ES-I3 (cell line): ENCODE results near the gene DSCAM.
"Not testable (repeated sequence)": the region's sequence is repeated elsewhere in the genome, so short reads cannot be mapped to it uniquely, and the experiment has no call there.

ENCODE experiments used
- H3K36me3 ChIP-seq: 2 replicates; pipeline ENCODE4 v1.6.1; 2013; ENCODE audit warnings: mild to moderate bottlenecking, low read length, control low read depth, moderate library complexity; ENCODE audit not compliant: insufficient read depth
- H3K4me1 ChIP-seq: 2 replicates; pipeline ENCODE4 v1.6.1; 2013; ENCODE audit warnings: mild to moderate bottlenecking, control low read depth, low read length; ENCODE audit not compliant: insufficient read depth
- H3K9ac ChIP-seq: 2 replicates; pipeline ENCODE4 v1.6.1; 2013; ENCODE audit warnings: low read depth, mild to moderate bottlenecking, low read length, moderate library complexity
- H3K9me3 ChIP-seq: 2 replicates; pipeline ENCODE4 v1.6.1; 2013; ENCODE audit warnings: mild to moderate bottlenecking, low read length, moderate library complexity; ENCODE audit not compliant: control insufficient read depth, insufficient read depth

Gene DSCAM

GRCh38 chr21:40300300-40300699 lies 546.7 kb downstream of the DSCAM start:
- Histone ChIP-seq H3K36me3 (no peaks in the 10 kb centered on the region), H3K9ac (no peak overlapping the region), H3K9me3 (no peaks in the 10 kb centered on the region; the same call in 1 of the 2 replicates), H3K4me1 (no peaks in the 10 kb centered on the region)

DNA sequence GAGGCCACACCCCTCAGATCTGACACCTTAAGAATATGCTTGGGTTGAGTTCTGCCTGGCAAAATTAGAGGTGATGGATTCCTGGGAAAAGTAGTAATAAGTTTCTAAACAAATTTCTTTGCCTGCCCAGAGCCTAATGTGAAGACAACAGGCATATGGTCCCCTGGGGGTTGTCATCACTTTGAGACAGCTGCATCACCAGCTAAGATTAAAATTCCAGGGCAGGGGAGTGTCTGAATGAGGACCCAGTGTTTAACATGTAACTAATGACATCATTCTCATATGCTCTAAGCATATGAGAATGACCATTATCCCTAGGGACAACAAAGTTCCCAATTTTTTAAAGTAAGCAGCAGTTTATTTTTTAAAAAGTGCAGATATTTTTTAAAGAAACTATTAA lies 547.5 kb downstream of the DSCAM start:
- H3K4me1 ChIP-seq, result no peaks in the 10 kb centered on the region
- H3K9ac ChIP-seq, result no peak overlapping the region
- H3K36me3 ChIP-seq, result no peaks in the 10 kb centered on the region
- H3K9me3 ChIP-seq, result no peaks in the 10 kb centered on the region; the same call in 1 of the 2 replicates

DNA sequence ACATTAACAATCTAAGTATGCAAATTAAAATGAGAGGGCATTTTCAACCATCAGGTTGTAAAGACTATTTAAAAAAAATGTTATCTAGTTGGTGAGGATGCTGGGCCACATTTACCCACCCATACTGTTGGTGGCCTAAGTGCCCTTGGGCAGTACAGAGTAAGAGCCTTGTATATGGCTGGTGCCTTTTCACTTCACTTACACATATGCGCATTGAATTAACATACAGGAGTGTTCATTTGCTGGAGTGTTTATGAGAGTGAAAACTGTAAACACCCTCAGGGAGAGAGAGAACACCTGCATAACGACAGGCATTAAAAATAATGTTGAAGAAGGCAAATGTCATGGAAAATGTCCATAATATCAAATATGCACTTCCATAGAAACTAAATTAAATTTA lies 552.6 kb downstream of the DSCAM start:
- no peaks in the 10 kb centered on the region for H3K4me1 ChIP-seq
- H3K9ac ChIP-seq, result no peak overlapping the region
- H3K36me3 ChIP-seq, result no peaks in the 10 kb centered on the region
- no peaks in the 10 kb centered on the region for H3K9me3 ChIP-seq

- no peak overlapping the region for H3K9ac ChIP-seq
- no peaks in the 10 kb centered on the region for H3K4me1 ChIP-seq
- H3K9me3 ChIP-seq, result no peaks in the 10 kb centered on the region
- no peaks in the 10 kb centered on the region for H3K36me3 ChIP-seq
Measured at GRCh38 chr21:40291560-40291959, 555.4 kb downstream of the DSCAM start.

DNA sequence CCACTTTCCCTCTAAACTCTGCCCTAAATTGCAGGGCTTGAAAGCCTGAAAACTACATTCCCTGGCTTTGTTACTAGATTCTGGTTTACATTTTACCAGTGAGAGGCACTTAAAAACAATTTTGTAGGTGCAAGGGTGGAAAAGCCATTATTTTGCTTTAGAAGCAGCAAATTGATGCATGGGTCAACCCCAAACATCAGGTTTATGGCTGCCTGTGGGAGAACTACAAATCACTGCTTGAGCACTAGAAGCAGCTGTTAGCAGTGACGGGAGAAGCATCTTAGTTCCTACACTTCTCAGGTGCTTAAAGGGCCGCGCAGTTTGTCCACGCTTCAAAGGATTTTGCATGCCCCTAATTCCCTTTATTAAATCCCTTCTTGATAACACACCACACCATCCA lies 562.5 kb downstream of the DSCAM start:
- H3K9ac ChIP-seq, result no peak overlapping the region
- no peaks in the 10 kb centered on the region for H3K36me3 ChIP-seq
- H3K9me3 ChIP-seq, result no peaks in the 10 kb centered on the region
- H3K4me1 ChIP-seq, result peaks cover 6% of the 10 kb centered on the region; the same call in 1 of the 2 replicates

DNA sequence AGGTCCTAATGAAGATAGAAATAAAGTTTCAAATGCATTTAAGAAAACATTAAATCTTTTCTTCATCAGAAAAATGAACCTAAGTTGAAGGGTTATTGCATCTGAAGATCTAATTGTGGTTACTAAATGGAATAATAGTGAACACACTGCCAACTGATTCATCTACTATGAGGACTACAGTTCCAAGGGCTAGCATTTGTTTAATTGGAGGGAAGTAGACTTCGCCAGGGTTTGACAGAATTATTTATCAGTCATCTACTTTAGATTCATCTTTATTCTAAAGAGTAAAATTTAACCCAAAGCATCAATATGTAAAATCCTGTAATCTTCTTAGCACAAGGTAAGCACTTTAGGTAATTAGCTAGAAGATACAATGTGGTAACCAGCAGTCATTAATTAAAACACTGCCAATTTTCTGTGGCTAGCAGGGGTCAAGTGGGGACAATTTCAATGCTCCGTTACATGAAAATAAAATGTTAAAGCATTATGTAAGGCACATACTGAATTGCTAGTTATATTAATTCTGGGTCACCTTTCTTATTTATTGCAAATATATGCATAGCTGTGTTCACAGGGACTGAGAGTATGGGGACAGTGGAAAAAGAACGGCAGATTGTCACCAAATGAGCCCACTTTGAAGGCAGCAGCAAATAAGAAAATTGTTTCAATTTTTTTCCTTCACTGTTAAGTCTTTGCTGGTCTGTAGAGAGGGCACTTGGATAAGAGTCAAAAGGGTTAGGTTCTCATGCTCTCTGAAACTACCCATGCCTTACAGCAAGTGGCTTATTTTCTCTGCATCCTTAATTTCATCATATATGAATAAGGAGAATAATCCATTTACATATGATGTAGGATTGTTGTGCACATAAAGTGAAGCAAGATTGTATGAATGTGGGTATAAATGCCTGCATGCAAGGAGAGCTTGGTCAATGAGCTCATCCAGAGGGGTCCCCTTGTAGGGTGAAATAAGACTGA lies 563.8 kb downstream of the DSCAM start:
- Histone ChIP-seq H3K36me3 (no peaks in the 10 kb centered on the region), H3K4me1 (peaks cover 6% of the 10 kb centered on the region; the same call in 1 of the 2 replicates), H3K9ac (no peak overlapping the region), H3K9me3 (no peaks in the 10 kb centered on the region)

- H3K36me3 ChIP-seq, result no peaks in the 10 kb centered on the region
- H3K9ac ChIP-seq, result no peak overlapping the region
- no peaks in the 10 kb centered on the region for H3K4me1 ChIP-seq
- H3K9me3 ChIP-seq, result peaks cover 3% of the 10 kb centered on the region; the same call in 1 of the 2 replicates
Measured at GRCh38 chr21:40278345-40278744, 568.6 kb downstream of the DSCAM start.

GRCh38 chr21:40276001-40276400 lies 571.0 kb downstream of the DSCAM start:
- peaks cover 3% of the 10 kb centered on the region; the same call in 1 of the 2 replicates for H3K9me3 ChIP-seq
- no peak overlapping the region for H3K9ac ChIP-seq
- H3K4me1 ChIP-seq, result peaks cover 10% of the 10 kb centered on the region
- no peaks in the 10 kb centered on the region for H3K36me3 ChIP-seq

- Histone ChIP-seq H3K4me1 (peaks cover 17% of the 10 kb centered on the region), H3K9ac (no peak overlapping the region), H3K36me3 (no peaks in the 10 kb centered on the region), H3K9me3 (peaks cover 3% of the 10 kb centered on the region; the same call in 1 of the 2 replicates)
Measured at GRCh38 chr21:40272037-40272436, 574.9 kb downstream of the DSCAM start.

GRCh38 chr21:40271164-40271563 lies 575.8 kb downstream of the DSCAM start:
- Histone ChIP-seq H3K36me3 (no peaks in the 10 kb centered on the region), H3K9ac (no peak overlapping the region)

DNA sequence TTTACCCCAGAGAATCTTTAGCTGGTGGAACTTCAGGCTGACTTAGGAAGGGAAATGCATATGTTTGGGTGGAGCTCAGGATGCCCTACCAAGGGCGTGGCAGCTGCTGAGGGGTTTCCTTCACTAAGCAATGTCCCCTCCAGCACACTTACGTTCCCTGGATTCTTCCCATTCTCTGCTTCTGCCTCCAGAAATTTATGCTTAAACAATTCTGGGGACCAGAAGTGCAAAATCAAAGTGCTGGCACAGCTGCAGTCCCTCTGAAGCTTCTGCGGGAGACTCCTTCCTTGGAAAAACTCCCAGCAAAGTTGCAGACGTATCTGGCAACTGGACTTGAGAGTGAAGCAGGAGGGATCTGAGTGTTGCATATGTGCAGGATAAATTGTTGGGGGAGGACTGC lies 576.9 kb downstream of the DSCAM start:
- no peak overlapping the region for H3K9ac ChIP-seq
- peaks cover 17% of the 10 kb centered on the region for H3K4me1 ChIP-seq
- H3K36me3 ChIP-seq, result no peaks in the 10 kb centered on the region
- H3K9me3 ChIP-seq, result peaks cover 3% of the 10 kb centered on the region; the same call in 1 of the 2 replicates

More at GRCh38 chr21:40271164-40271563, 575.8 kb downstream of the DSCAM start:
- peaks cover 3% of the 10 kb centered on the region; the same call in 1 of the 2 replicates for H3K9me3 ChIP-seq
- peaks cover 17% of the 10 kb centered on the region for H3K4me1 ChIP-seq

DNA sequence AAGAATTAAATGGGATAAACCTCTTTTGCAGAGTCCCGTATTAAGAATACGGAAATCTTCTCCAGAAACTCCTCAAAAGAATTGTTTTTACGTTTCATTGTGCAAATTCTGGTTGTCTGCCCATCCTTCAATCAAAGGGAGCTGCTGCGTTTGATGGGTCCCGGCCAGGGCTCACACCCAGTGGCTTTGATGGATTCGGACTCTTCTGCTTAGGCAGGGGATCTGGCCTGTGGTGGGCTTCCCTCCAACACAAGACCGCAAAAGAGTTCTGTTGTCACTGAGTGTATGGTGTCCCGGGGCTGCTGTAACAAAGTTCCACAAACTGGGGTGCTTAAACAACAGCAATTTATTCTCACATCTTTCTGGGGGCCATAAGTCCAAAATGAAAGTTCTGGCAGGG lies 577.7 kb downstream of the DSCAM start:
- Histone ChIP-seq H3K9ac (no peak overlapping the region), H3K4me1 (peaks cover 17% of the 10 kb centered on the region), H3K9me3 (peaks cover 3% of the 10 kb centered on the region; the same call in 1 of the 2 replicates), H3K36me3 (no peaks in the 10 kb centered on the region)

- H3K4me1 ChIP-seq, H3K36me3 ChIP-seq, H3K9me3 ChIP-seq, H3K9ac ChIP-seq: not testable (repeated sequence)
Measured at GRCh38 chr21:40258456-40258855, 588.5 kb downstream of the DSCAM start.

DNA sequence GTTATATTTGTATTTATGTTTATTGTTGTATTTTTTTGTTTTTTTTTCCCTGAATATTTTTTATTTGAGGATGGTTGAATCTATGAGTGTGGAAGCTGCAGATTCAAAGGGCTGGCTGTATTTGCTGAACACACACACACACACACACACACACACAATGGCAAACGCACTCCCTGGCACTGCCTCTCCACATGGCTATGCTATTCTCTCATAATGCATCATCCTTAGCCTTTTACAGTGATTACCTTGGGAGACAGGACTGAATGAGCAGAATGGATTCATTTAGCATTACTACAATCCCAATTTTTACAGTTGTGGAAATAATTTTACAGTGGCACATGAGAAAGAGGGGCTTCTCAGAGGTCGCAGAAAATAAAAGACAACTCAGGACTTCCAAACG lies 589.6 kb downstream of the DSCAM start:
- Histone ChIP-seq H3K36me3 (no peaks in the 10 kb centered on the region), H3K9ac (no peak overlapping the region), H3K4me1 (no peaks in the 10 kb centered on the region), H3K9me3 (no peaks in the 10 kb centered on the region; the same call in 1 of the 2 replicates)
